ENCODE data around the gene RNF214.

GRCh38 chr11:117197516-117198456 lies 34.7 kb upstream of the RNF214 start:
- TF ChIP-seq CTCF (IDR thresholded peaks at IDR 0.05; ENCODE audit: low read depth, low read length): peak; percentile 44
- no peak for TF ChIP-seq EZH2phosphoT487 (IDR thresholded peaks at IDR 0.05; ENCODE audit: low read depth)
